Measurements from ENCODE around the gene HMCES. TPM values are rescaled to one million over a fixed set of nuclear protein-coding genes. Genes with fewer than 3 reads are reported as not detected.
A peak's percentile ranks its signal among the peaks of the same experiment; 100 is the strongest.

HMCES gene
- total RNA-seq, 1 donor from 2014 or later: 16.1 TPM

GRCh38 chr3:129304146-129304961 lies 25.7 kb downstream of the HMCES start:
- DNase-seq (ENCODE audit: low read depth): no peak

DNA sequence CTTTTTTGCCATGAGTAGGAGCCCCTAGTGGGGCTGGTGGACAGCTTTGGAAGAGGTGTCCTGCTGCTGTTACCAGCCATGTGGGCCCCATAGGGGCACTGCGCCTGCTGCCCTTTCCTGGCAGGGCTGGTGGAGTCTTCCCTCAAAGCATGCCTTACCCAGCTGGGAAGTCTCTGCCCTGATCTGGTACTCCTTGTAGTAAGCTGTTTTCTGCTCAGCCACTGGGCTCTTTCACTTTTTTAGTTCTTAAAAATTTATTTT lies 26.2 kb downstream of the HMCES start:
- DNase-seq (ENCODE audit: low read depth): no peak

GRCh38 chr3:129305592-129306091 lies 27.0 kb downstream of the HMCES start:
- no peak for DNase-seq (ENCODE audit: low read depth)

DNA sequence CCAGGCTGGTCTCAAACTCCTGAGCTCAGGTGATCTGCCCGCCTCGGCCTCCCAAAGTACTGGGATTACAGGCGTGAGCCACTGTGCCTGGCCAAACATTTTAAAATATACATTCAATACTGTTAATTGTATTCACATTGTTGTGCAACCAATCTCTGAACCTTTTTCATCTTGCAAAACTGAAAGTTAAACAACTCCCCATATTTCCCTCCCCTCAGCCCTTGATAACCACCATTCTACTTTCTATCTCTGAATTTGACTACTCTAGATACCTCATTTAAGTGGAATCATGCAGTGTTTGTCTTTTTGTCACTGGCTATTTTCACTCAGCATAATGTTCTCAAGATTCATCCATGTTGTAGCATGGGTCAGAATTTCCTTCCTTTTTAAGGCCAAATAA lies 30.0 kb downstream of the HMCES start:
- DNase-seq (ENCODE audit: low read depth): no peak

GRCh38 chr3:129310111-129311011 lies 31.7 kb downstream of the HMCES start:
- DNase-seq (ENCODE audit: low read depth): no peak

- no peak for DNase-seq (ENCODE audit: low read depth)
Observed at GRCh38 chr3:129311054-129311902, 32.6 kb downstream of the HMCES start.

GRCh38 chr3:129312021-129312639 lies 33.5 kb downstream of the HMCES start:
- DNase-seq (ENCODE audit: low read depth): no peak

- DNase-seq (ENCODE audit: low read depth): no peak
Observed at GRCh38 chr3:129312671-129313414, 34.2 kb downstream of the HMCES start.

DNA sequence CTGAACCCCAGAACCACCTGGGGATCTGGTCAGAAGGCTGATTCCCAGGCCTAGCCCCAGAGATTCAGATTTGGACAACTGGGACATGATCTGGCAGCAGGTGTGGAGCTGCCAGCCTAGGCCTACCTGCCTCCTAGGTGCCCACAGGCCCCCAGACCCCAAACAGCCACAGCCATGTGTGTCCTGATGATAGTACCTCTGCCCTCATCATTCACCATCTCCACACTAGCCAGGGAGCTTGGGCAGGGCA lies 34.7 kb downstream of the HMCES start:
- DNase-seq (ENCODE audit: low read depth): no peak

DNA sequence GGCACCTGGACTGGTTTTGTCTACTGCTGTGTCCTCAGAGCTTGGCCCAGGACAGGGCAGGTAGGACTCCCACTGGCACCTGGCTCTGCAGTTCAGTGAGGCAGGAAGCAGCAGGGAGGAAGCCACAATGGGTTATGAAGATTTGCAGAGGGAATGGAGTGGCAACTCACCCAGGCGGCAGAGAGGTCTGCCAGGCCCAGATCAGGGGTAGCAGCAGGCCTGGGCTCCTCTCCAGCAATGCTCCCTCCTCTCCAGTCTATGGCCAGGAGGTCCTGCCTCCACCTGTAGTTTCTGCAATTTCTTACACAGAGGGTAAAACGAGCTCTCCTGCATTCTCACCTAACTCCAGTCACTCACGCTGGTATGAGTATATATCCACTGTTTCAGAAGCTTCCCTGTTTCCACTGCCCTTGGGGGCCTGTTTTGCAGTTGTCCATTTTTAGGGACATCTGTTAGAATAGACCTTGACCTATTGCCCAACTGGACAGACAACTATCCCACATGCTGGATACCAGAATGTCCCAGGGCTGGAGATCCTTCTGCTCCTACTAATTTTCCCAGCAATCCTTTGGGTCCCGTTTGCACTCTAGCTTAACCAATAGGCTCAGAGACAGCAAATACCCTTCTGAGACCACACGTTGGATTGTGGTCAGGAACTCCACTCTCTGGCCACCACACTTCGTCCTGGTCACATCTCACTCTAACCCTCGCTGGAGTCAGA lies 35.2 kb downstream of the HMCES start:
- DNase-seq (ENCODE audit: low read depth): peak; percentile 89

GRCh38 chr3:129314386-129315222 lies 35.9 kb downstream of the HMCES start:
- peak; percentile 85 for DNase-seq (ENCODE audit: low read depth)

GRCh38 chr3:129315223-129315997 lies 36.7 kb downstream of the HMCES start:
- DNase-seq (ENCODE audit: low read depth): peak; percentile 26

GRCh38 chr3:129315998-129316247 lies 37.3 kb downstream of the HMCES start:
- DNase-seq (ENCODE audit: low read depth): no peak

GRCh38 chr3:129316248-129317013 lies 37.8 kb downstream of the HMCES start:
- peak; percentile 92 for DNase-seq (ENCODE audit: low read depth)

DNA sequence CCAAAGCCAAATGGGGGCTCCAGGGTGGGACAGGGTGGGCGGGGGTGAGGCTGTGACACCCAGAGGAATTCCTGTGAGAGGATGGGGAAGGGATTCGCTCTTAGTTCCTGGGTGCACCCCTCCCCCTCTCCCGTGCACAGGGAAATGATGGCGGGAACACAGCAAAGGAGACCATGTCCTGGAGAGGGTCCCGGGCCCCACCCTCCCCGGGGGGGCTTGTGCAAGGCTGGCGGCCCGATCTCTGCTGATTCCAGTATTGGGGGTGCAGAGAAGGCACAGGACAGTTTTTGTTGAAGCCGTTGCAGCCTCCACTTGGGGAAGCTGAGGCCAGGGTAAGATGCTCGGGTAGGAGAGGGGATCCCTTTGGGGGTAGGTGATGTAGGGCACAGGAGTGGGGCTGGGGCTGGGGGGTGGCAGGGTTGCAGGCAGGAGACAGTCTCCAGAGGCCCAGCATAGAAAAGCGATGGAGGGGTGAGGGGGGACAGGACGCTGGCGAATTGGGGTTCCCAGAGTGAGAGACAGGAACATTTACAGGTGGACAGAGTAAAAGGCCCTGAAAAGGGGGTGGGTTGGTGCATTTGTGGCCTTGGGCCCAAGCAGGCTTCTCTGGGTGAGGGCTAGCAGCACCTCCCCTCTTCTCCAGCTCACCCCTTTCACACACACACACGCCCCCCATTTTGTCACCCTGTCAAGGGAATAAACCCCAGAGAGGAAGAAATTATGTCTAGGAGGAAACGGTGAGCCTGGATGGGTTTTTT lies 38.5 kb downstream of the HMCES start:
- no peak for DNase-seq (ENCODE audit: low read depth)

DNA sequence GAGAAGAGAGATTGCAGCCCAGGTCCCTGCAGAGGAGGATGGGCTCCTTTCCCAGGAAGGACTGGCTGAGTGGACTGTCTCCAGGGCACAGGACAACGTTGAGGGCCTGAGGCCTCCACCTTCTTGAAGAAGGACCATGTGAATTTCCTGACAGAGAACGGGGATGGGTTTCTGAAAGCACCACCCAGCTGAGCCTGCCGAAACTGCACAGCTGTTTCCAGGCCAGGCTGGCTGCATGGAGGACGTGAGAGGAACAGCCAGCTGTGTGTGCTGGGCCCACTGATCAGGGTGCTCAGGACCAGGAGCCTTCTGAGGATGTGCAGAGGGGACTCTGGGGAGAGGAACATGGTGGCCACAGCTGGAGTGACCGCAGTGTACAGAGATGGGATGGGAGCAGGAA lies 39.2 kb downstream of the HMCES start:
- DNase-seq (ENCODE audit: low read depth): no peak

DNA sequence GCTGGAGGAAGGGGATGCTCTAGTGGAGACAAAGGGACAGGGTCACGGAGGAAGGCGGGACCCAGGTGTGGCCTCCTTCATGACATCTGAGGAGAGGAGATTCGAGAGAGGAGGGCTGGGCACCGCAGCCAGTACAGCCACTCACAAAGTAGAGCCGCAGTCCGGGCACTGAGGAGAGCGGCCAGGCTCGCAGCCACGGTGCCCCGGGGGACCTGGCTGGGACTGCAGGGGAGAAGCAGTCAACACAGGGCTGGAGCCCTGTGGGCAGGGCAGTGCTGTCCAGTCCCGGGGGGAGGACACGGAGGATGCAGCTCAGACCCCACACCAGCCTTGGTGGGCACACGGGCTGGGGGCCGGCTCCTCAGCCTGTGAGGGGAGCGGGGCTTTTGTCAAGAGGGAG lies 40.3 kb downstream of the HMCES start:
- DNase-seq (ENCODE audit: low read depth): no peak

All from myocyte (in vitro differentiated cells).